ENCODE results near the gene TECPR2.

The TECPR2 gene

DNA sequence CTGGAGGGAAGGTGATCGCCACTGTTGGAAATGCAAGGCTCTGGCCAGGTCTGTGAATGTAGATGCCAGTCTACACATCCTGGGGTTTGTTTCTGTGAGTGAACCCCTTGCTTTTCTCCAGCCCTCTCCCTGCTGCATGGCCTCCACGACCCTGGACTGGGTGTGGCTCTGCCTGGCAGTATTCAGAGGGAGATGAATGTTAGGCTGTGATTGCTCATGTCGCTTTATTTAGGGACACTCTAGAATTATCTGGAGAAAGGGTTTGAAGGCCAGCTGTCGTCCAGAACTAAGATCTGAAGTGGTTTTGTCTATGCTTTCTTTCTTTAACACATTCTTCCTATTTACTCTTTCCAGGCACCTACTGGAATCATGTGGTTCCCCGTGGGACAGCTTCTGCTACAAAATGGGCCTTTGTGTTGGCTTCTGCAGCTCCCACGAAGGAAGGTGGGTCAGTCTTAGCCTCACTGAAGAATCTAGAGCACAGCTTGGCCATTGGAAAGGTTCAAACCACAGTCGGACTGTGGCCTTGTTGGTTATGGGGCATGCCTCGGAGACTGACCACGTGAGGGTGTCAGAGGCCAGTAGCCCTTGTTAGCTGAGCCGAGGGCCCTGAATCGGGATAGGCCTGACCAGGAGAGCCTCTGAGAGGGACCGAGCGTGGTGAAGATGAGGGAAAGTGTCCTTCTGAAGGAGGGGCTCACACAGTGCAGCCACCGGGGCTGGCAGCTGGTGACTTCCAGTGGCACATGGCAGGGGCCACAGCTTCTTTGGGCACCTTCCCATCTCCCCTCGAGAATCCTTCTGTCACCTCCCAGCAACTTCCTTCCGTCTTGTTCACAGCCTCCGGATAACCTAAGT is 87.7 kb downstream of the TECPR2 start:
- no peaks in the 10 kb centered on the region for H3K27me3 ChIP-seq (ENCODE audit: insufficient read depth, poor library complexity, severe bottlenecking)
- no peak for DNase-seq (ENCODE audit: low read depth in 1 of 2, low spot score in 1 of 2)
- TF ChIP-seq GABPA (IDR thresholded peaks at IDR 0.05; ENCODE audit: low read depth) (no peak), SPI1 (IDR thresholded peaks at IDR 0.05; ENCODE audit: borderline replicate concordance, low read depth) (no peak), POLR2AphosphoS5 (IDR thresholded peaks at IDR 0.05; ENCODE audit: low read depth) (no peak)
- TF ChIP-seq, protein P1, sequence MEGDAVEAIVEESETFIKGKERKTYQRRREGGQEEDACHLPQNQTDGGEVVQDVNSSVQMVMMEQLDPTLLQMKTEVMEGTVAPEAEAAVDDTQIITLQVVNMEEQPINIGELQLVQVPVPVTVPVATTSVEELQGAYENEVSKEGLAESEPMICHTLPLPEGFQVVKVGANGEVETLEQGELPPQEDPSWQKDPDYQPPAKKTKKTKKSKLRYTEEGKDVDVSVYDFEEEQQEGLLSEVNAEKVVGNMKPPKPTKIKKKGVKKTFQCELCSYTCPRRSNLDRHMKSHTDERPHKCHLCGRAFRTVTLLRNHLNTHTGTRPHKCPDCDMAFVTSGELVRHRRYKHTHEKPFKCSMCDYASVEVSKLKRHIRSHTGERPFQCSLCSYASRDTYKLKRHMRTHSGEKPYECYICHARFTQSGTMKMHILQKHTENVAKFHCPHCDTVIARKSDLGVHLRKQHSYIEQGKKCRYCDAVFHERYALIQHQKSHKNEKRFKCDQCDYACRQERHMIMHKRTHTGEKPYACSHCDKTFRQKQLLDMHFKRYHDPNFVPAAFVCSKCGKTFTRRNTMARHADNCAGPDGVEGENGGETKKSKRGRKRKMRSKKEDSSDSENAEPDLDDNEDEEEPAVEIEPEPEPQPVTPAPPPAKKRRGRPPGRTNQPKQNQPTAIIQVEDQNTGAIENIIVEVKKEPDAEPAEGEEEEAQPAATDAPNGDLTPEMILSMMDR (IDR thresholded peaks at IDR 0.05; ENCODE audit: insufficient read depth, low read length): no peak
- TF ChIP-seq, protein P2, sequence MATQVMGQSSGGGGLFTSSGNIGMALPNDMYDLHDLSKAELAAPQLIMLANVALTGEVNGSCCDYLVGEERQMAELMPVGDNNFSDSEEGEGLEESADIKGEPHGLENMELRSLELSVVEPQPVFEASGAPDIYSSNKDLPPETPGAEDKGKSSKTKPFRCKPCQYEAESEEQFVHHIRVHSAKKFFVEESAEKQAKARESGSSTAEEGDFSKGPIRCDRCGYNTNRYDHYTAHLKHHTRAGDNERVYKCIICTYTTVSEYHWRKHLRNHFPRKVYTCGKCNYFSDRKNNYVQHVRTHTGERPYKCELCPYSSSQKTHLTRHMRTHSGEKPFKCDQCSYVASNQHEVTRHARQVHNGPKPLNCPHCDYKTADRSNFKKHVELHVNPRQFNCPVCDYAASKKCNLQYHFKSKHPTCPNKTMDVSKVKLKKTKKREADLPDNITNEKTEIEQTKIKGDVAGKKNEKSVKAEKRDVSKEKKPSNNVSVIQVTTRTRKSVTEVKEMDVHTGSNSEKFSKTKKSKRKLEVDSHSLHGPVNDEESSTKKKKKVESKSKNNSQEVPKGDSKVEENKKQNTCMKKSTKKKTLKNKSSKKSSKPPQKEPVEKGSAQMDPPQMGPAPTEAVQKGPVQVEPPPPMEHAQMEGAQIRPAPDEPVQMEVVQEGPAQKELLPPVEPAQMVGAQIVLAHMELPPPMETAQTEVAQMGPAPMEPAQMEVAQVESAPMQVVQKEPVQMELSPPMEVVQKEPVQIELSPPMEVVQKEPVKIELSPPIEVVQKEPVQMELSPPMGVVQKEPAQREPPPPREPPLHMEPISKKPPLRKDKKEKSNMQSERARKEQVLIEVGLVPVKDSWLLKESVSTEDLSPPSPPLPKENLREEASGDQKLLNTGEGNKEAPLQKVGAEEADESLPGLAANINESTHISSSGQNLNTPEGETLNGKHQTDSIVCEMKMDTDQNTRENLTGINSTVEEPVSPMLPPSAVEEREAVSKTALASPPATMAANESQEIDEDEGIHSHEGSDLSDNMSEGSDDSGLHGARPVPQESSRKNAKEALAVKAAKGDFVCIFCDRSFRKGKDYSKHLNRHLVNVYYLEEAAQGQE (IDR thresholded peaks at IDR 0.05; ENCODE audit: insufficient replicate concordance, low read depth): no peak
- H3K4me3 ChIP-seq (replicated peaks; ENCODE audit: insufficient read depth, low read length): no peak overlapping the region
- no peak overlapping the region for H3K27ac ChIP-seq (replicated peaks)

DNA sequence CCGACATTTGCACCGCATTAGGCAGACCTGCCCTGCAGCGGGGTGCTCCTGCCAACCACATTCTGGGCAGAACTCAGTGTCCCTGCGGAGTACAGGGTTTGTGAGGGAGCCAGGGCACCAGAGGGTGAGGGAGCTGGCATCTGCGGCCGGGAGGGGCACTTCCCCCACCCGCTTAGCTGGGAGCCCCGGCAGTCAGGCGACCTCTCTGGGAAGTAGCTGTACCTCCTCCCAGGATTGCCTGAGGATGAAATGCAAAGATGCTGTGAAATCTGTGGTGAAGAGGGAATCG is 88.3 kb downstream of the TECPR2 start:
- DNase-seq (ENCODE audit: low read depth in 1 of 2, low spot score in 1 of 2): no peak
- H3K4me3 ChIP-seq (replicated peaks; ENCODE audit: insufficient read depth, low read length): no peak overlapping the region
- TF ChIP-seq SPI1 (IDR thresholded peaks at IDR 0.05; ENCODE audit: borderline replicate concordance, low read depth): no peak
- no peak for TF ChIP-seq POLR2AphosphoS5 (IDR thresholded peaks at IDR 0.05; ENCODE audit: low read depth)
- TF ChIP-seq GABPA (IDR thresholded peaks at IDR 0.05; ENCODE audit: low read depth): no peak
- TF ChIP-seq, protein P2 (IDR thresholded peaks at IDR 0.05; ENCODE audit: insufficient replicate concordance, low read depth): no peak
- TF ChIP-seq, protein P1 (IDR thresholded peaks at IDR 0.05; ENCODE audit: insufficient read depth, low read length): no peak
- H3K27me3 ChIP-seq (ENCODE audit: insufficient read depth, poor library complexity, severe bottlenecking): no peaks in the 10 kb centered on the region
- no peak overlapping the region for H3K27ac ChIP-seq (replicated peaks)

DNA sequence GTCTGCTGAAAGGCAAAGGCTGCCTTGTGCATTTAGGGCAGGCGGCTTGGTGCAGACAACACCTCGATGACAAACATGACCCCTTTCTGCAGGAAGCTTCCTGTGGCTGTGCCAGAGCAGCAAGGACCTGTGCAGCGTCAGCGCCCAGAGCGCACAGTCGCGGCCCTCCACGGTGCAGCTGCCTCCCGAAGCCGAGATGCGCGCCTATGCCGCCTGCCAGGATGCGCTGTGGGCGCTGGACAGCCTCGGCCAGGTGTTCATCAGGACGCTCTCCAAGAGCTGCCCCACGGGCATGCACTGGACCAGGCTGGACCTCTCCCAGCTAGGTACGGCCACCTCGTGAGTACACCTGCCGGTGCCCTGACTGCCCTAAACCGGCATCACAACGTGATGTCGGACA is 89.6 kb downstream of the TECPR2 start:
- no peak for DNase-seq (ENCODE audit: low read depth in 1 of 2, low spot score in 1 of 2)
- no peaks in the 10 kb centered on the region for H3K27me3 ChIP-seq (ENCODE audit: insufficient read depth, poor library complexity, severe bottlenecking)
- no peak overlapping the region for H3K4me3 ChIP-seq (replicated peaks; ENCODE audit: insufficient read depth, low read length)
- no peak overlapping the region for H3K27ac ChIP-seq (replicated peaks)
- no peak for TF ChIP-seq POLR2AphosphoS5 (IDR thresholded peaks at IDR 0.05; ENCODE audit: low read depth)

DNA sequence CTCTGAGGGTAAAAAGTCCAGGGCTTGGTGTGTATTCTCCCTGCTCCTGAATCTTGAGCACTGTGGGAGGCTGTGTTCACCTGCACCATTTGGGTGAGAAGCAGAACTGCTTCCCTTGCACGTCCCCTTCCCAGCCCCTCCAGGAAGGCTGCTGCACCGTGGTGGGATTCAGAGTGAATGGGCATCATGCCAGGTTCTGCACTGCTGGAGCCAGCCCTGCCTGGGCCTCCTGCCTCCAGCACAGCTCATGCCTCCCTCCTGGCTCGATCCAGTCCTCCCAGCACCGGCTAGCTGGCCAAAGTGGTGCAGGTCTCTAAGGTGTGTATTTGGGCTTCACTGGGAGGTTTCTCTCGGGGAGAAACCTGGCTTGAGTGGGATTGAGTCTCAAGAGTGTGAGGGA is 92.0 kb downstream of the TECPR2 start:
- no peak for DNase-seq (ENCODE audit: low read depth in 1 of 2, low spot score in 1 of 2)
- Histone ChIP-seq H3K4me3 (replicated peaks; ENCODE audit: insufficient read depth, low read length) (no peak overlapping the region), H3K27me3 (ENCODE audit: insufficient read depth, poor library complexity, severe bottlenecking) (no peaks in the 10 kb centered on the region), H3K27ac (replicated peaks) (no peak overlapping the region)
- TF ChIP-seq, protein P1 (IDR thresholded peaks at IDR 0.05; ENCODE audit: insufficient read depth, low read length): no peak
- TF ChIP-seq SPI1 (IDR thresholded peaks at IDR 0.05; ENCODE audit: borderline replicate concordance, low read depth) (no peak), GABPA (IDR thresholded peaks at IDR 0.05; ENCODE audit: low read depth) (no peak), POLR2AphosphoS5 (IDR thresholded peaks at IDR 0.05; ENCODE audit: low read depth) (no peak)
- TF ChIP-seq, protein P2 (IDR thresholded peaks at IDR 0.05; ENCODE audit: insufficient replicate concordance, low read depth): no peak
